Measurements from ENCODE around the gene NEGR1.

DNA sequence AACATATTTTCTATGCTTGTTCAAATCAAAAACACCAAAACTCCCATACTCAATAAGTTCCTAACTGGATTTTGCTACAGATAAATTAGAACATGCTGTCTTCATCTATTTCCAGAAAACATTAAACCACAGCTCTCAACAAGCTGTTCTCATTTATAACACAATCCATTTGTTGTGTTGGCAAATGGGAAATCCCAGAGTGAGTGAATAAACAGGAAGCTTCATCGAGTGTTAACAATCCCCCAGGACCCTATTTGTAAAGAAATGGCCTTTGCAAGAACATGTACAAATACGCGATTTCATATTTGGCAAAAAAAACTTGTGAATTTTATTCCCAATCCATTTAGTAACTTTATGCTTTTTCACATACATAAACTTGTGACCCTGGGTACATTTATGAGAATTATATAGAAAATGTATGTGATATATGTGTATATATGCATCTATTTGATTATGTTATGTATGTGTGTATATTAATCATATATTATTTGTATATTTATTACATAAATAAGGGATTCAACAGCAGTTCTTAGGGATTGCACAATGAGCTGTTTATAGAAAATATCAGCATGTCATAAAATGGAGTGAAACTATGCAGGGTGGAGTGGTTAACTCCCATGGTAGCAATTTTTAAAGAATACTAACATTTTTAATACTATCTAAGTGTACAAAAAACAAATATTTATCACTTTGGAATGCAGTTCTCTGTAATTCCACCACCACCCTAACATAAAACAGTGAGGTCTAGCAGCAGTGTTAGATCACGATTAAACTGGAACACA is 160.0 kb downstream of the NEGR1 start:
- TF ChIP-seq, protein P1, sequence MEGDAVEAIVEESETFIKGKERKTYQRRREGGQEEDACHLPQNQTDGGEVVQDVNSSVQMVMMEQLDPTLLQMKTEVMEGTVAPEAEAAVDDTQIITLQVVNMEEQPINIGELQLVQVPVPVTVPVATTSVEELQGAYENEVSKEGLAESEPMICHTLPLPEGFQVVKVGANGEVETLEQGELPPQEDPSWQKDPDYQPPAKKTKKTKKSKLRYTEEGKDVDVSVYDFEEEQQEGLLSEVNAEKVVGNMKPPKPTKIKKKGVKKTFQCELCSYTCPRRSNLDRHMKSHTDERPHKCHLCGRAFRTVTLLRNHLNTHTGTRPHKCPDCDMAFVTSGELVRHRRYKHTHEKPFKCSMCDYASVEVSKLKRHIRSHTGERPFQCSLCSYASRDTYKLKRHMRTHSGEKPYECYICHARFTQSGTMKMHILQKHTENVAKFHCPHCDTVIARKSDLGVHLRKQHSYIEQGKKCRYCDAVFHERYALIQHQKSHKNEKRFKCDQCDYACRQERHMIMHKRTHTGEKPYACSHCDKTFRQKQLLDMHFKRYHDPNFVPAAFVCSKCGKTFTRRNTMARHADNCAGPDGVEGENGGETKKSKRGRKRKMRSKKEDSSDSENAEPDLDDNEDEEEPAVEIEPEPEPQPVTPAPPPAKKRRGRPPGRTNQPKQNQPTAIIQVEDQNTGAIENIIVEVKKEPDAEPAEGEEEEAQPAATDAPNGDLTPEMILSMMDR (IDR thresholded peaks at IDR 0.05) = no peak
- TF ChIP-seq POLR2A (IDR thresholded peaks at IDR 0.05) = no peak
